Measurements from ENCODE around the gene FOXD4L5.
"Not testable (repeated sequence)": the region's sequence is repeated elsewhere in the genome, so short reads cannot be mapped to it uniquely, and the experiment has no call there.

DNA sequence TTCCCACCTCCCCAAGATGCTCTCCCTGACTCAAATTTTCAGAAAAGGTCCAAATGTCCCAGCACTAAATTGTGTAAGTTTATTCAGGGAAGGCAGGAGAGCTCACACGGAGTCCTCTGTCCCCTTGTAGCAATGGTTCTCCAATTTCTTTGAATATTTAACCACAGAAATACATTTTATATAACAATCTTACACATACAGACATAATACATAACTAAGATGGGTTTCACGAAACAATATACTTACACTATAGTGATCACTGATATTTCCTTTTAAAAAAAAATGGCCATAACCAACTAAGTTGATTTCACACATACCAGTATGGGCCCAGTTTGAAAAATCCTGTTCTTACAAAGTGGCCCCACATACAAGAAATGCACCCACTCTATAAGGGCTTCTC, at the start of gene FOXD4L5:
- TF ChIP-seq, protein P1, sequence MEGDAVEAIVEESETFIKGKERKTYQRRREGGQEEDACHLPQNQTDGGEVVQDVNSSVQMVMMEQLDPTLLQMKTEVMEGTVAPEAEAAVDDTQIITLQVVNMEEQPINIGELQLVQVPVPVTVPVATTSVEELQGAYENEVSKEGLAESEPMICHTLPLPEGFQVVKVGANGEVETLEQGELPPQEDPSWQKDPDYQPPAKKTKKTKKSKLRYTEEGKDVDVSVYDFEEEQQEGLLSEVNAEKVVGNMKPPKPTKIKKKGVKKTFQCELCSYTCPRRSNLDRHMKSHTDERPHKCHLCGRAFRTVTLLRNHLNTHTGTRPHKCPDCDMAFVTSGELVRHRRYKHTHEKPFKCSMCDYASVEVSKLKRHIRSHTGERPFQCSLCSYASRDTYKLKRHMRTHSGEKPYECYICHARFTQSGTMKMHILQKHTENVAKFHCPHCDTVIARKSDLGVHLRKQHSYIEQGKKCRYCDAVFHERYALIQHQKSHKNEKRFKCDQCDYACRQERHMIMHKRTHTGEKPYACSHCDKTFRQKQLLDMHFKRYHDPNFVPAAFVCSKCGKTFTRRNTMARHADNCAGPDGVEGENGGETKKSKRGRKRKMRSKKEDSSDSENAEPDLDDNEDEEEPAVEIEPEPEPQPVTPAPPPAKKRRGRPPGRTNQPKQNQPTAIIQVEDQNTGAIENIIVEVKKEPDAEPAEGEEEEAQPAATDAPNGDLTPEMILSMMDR (IDR thresholded peaks at IDR 0.05; ENCODE audit: low read depth, low read length, missing input control): not testable (repeated sequence)
- TF ChIP-seq, protein P2, sequence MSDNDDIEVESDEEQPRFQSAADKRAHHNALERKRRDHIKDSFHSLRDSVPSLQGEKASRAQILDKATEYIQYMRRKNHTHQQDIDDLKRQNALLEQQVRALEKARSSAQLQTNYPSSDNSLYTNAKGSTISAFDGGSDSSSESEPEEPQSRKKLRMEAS (IDR thresholded peaks at IDR 0.05): not testable (repeated sequence)
- TF ChIP-seq, protein P3, sequence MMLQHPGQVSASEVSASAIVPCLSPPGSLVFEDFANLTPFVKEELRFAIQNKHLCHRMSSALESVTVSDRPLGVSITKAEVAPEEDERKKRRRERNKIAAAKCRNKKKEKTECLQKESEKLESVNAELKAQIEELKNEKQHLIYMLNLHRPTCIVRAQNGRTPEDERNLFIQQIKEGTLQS (IDR thresholded peaks at IDR 0.05): not testable (repeated sequence)
- TF ChIP-seq JUND (IDR thresholded peaks at IDR 0.05); TAF1 (conservative IDR thresholded peaks at IDR 0.05); NR2F2 (IDR thresholded peaks at IDR 0.05): not testable (repeated sequence)

All from liver (tissue), 3 donors.